Omental fat pad (tissue), 4 donors: ENCODE results near the gene FXYD5. TPM values are rescaled to one million over a fixed set of nuclear protein-coding genes. Genes with fewer than 3 reads are reported as not detected.

Experiments used
- ATAC-seq: fragments of 150-250 bp; one replicate; pipeline ENCODE4 v1.9.1; 2016; ENCODE audit warnings: mild to moderate bottlenecking, moderate library complexity; ENCODE audit not compliant: low FRiP score
- DNase-seq: peaks from one replicate; pipeline ENCODE4 v3.0.0-alpha.2; 2019; ENCODE audit warnings: low spot score
- total RNA-seq, 4 donors: library from RNA; depleted of rRNA; stranded (reverse); fragments of >200 nt; gene quantifications; one replicate each; pipeline ENCODE4 v1.1.0, GENCODE V29; 2016
- TF ChIP-seq, protein P1 (sequence below), 3 donors: fragments of 450-650 bp; IDR thresholded peaks; one replicate each; pipeline ENCODE4 v1.5.1; 2016 to 2017; ENCODE audit warnings: antibody characterized with exemption in 3 of 3, mild to moderate bottlenecking in 3 of 3, moderate library complexity in 2 of 3

Gene FXYD5
- total RNA-seq, 4 donors from 2014 or later, result 68.9 to 129 (median 88.8) TPM

DNA sequence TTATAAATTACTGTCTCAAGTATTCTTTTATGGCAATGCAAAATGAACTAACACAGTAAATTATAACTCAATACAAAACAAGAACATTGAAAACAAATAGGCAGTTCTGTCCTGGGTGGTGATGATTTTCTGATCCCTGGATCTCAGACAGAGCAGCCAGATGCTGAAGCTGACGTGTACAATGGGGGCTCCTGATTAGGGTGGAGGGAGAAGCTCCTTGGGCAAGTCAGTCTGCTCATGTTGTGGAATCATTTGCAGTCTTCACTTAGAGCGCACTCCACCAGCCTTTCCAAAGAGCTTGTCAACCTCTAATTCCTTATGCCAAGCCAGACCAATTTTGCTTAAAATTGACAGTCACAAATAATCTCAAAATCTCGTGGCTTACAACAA, 21.6 kb downstream of the FXYD5 start:
- DNase-seq (no peak), ATAC-seq (no peak)
- TF ChIP-seq, protein P1, sequence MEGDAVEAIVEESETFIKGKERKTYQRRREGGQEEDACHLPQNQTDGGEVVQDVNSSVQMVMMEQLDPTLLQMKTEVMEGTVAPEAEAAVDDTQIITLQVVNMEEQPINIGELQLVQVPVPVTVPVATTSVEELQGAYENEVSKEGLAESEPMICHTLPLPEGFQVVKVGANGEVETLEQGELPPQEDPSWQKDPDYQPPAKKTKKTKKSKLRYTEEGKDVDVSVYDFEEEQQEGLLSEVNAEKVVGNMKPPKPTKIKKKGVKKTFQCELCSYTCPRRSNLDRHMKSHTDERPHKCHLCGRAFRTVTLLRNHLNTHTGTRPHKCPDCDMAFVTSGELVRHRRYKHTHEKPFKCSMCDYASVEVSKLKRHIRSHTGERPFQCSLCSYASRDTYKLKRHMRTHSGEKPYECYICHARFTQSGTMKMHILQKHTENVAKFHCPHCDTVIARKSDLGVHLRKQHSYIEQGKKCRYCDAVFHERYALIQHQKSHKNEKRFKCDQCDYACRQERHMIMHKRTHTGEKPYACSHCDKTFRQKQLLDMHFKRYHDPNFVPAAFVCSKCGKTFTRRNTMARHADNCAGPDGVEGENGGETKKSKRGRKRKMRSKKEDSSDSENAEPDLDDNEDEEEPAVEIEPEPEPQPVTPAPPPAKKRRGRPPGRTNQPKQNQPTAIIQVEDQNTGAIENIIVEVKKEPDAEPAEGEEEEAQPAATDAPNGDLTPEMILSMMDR (IDR thresholded peaks at IDR 0.05), result no peak

DNA sequence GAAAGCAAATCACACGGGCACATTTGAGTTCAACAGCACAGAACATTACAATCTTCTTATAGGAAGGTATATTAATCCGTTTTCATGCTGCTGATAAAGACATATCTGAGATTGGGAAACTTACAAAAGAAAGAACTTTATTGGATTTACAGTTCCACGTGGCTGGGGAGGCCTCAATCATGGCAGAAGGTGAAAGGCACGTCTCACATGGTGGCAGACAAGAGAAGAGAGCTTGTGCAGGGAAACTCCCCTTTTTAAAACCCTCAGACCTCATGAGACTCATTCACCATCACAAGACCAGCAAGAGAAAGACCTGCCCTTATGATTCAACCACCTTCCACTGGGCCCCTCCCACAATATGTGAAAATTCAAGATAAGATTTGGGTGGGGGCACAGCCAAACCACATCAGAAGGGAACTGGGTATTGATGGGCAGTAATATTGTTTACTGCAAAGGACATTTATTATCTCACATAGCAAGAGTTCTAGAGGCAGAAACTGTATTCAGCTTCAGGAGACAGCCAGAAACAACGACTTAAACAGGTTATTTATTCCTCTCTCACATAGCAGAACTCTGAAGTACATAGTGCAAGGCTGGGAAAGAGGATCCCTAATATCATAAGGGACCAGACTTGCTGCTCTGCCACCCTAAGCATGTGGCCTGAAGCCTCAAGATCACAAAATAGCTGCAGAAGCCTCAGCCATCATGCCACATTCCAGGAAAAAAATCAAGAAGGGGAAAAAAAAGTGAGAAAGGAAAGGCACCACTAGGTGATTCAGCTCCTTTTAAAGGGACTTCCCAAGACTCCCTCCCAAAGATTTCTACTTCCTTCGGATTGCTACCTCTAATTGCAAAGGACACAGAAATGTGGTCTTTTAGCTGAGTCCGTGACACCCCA, 23.1 kb downstream of the FXYD5 start:
- TF ChIP-seq, protein P1 (IDR thresholded peaks at IDR 0.05), result no peak
- DNase-seq (no peak), ATAC-seq (no peak)

DNA sequence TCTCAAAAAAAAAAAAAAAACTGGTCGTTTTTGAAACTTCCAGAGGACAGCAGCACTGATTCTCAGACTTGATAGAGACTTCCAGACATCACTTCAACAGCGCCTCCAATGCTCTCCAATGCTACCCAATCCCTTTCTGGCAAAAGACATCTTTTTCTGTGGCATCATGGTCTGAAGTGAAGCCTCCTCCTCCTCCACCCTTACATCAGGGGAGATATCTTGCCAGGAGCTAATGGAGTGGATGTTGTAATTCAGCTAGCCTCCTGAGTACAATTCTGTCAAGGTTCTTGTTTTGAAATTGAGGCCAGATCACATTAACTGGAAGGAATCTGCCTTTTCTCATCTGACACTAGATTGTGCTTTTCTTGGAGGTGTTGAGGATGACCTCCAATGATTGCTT, 24.2 kb downstream of the FXYD5 start:
- DNase-seq (no peak), ATAC-seq (peak; percentile 80)
- TF ChIP-seq, protein P1 (IDR thresholded peaks at IDR 0.05), result no peak

DNA sequence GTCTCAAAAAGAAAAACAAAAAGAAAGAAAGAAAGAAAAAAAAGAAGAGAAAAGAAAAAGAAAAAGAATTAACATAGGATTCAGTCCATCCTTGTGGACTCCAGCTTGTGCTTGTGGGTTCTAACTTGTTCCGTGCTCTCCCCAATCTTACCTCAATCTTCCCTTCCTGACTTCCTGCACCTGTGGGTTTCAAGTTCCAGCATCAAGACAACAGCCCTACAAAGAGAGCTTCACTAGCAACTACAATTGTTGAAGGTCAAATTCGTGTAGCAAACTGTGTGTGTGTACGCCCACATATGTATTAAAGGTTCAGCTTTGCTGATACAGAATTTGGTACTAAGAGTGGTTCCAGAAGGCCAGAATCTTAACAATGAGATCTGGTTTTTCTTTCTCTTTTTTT, 25.3 kb downstream of the FXYD5 start:
- TF ChIP-seq, protein P1 (IDR thresholded peaks at IDR 0.05), result no peak
- DNase-seq (no peak), ATAC-seq (no peak)

DNA sequence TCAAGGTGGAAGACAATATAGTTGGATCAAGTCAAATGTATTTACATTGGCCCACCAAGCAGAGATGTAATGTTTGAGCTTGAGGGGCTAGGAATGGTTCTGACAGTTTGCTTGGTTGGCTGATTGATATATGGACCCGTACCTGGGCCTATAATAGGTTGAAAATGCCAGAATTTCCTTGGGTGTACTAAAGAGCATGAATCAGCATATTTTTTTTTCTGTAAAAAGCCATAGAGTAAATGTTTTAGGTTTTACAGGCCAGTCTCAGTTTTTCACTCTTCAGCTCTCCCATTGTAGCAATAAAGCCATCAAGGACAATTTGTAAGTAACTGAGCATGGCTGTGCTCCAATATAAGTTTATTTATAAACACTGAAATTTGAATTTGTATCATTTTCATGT, 26.9 kb downstream of the FXYD5 start:
- DNase-seq, result no peak
- TF ChIP-seq, protein P1 (IDR thresholded peaks at IDR 0.05), result no peak

DNA sequence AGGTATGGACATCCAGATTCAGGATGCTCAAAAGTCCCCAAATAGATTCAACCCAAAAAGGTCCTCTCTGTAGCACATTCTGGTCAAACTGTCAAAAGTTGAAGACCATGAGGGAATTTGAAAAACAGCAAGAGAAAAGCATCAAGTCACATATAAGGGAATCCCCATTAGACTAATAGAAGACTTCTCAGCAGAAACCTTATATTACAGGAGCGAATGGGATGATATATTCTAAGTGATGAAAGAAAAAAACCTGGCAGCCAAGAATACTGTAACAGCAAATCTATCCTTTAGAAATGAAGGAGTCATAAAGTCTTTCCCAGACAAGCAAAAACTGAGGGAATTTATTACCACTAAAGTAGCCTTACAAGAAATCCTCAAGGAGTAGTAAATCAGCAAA, 29.7 kb downstream of the FXYD5 start:
- TF ChIP-seq, protein P1 (IDR thresholded peaks at IDR 0.05), result no peak
- ATAC-seq (no peak), DNase-seq (no peak)

More for the DNA sequence above, 26.9 kb downstream of the FXYD5 start:
- no peak for ATAC-seq

DNA sequence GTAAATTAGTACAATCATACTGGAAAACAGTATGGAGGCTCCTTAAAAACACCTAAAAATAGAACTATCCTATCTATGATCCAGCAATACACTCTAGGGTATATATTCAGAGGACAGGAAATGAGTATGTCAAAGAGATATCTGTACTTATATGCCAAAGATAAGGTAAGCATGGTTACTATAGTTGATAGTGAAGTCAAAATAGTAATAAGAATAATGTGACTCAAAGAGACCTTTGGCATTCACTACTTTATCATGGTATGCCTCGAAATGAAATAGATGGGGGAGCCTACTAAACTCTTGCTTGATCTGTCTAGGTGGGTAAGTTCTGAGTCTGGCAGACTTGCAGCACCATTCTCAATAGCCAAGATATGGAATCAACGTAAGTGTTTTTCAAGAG, 30.3 kb downstream of the FXYD5 start:
- ATAC-seq (no peak), DNase-seq (no peak)
- TF ChIP-seq, protein P1 (IDR thresholded peaks at IDR 0.05), result no peak
